HG03460 (cell line): ENCODE measurements around the gene GPX7.
"Not testable (repeated sequence)": the region's sequence is repeated elsewhere in the genome, so short reads cannot be mapped to it uniquely, and the experiment has no call there.

Experiments
- ATAC-seq: cut with Tn5 transposase; IDR thresholded peaks from one replicate; pipeline ENCODE4 v1.9.1; 2021; ENCODE audit not compliant: unreplicated experiment

Gene GPX7

GRCh38 chr1:52601991-52602855, at the start of gene GPX7:
GPX7 (plus strand) TSS chr1:52602371; CDS start chr1:52602410, 39 bp downstream.
- no peak for ATAC-seq

GRCh38 chr1:52552505-52553361, 49.4 kb upstream of the GPX7 start, which contains the start of gene TUT4:
TUT4 (minus strand) TSS chr1:52553092; CDS start chr1:52526280, 26,812 bp downstream.
- ATAC-seq = peak; percentile 49

- ATAC-seq = peak; percentile 55
Measured at GRCh38 chr1:52553362-52554266, 48.6 kb upstream of the GPX7 start.

- ATAC-seq = no peak
Measured at GRCh38 chr1:52554267-52554640, 47.9 kb upstream of the GPX7 start.

GRCh38 chr1:52554756-52555155, 47.4 kb upstream of the GPX7 start:
- ATAC-seq = no peak

- no peak for ATAC-seq
Measured at GRCh38 chr1:52556641-52557360, 45.4 kb upstream of the GPX7 start.

GRCh38 chr1:52558941-52559340, 43.2 kb upstream of the GPX7 start:
- no peak for ATAC-seq

GRCh38 chr1:52559875-52560274, 42.3 kb upstream of the GPX7 start:
- no peak for ATAC-seq

- no peak for ATAC-seq
Measured at GRCh38 chr1:52562766-52563165, 39.4 kb upstream of the GPX7 start.

GRCh38 chr1:52567943-52568342, 34.2 kb upstream of the GPX7 start:
- ATAC-seq = no peak

- ATAC-seq = no peak
Measured at GRCh38 chr1:52569449-52570210, 32.5 kb upstream of the GPX7 start.

GRCh38 chr1:52571783-52572182, 30.4 kb upstream of the GPX7 start:
- ATAC-seq = no peak

GRCh38 chr1:52572387-52572786, 29.8 kb upstream of the GPX7 start:
- ATAC-seq = no peak

GRCh38 chr1:52574594-52574993, 27.6 kb upstream of the GPX7 start:
- ATAC-seq = no peak

GRCh38 chr1:52576074-52576473, 26.1 kb upstream of the GPX7 start:
- ATAC-seq = no peak

- not testable (repeated sequence) for ATAC-seq
Measured at GRCh38 chr1:52578066-52578465, 24.1 kb upstream of the GPX7 start.

- ATAC-seq = no peak
Measured at GRCh38 chr1:52579415-52579814, 22.8 kb upstream of the GPX7 start.

- ATAC-seq = no peak
Measured at GRCh38 chr1:52580283-52580682, 21.9 kb upstream of the GPX7 start.

GRCh38 chr1:52582116-52582696, 20.0 kb upstream of the GPX7 start:
- no peak for ATAC-seq
